GM18873 (cell line): Measurements from ENCODE around the gene KCNQ5.
"Not testable (repeated sequence)": the region's sequence is repeated elsewhere in the genome, so short reads cannot be mapped to it uniquely, and the experiment has no call there.

ENCODE experiments used
- ATAC-seq: cut with Tn5 transposase; IDR thresholded peaks from one replicate; pipeline ENCODE4 v1.9.1; 2021; ENCODE audit warnings: mild to moderate bottlenecking, moderate library complexity, moderate number of reproducible peaks; ENCODE audit not compliant: unreplicated experiment, low FRiP score

The KCNQ5 gene

GRCh38 chr6:72621291-72622093 lies at the start of gene KCNQ5:
KCNQ5 (plus strand) TSS chr6:72622064.
- ATAC-seq = no peak

GRCh38 chr6:72579865-72580264 lies 42.0 kb upstream of the KCNQ5 start:
- ATAC-seq = no peak

GRCh38 chr6:72580281-72580940 lies 41.5 kb upstream of the KCNQ5 start:
- ATAC-seq = peak; percentile 66

- ATAC-seq = not testable (repeated sequence)
Observed at GRCh38 chr6:72580950-72581349, 40.9 kb upstream of the KCNQ5 start.

GRCh38 chr6:72588155-72588554 lies 33.7 kb upstream of the KCNQ5 start:
- ATAC-seq = no peak

GRCh38 chr6:72589096-72589495 lies 32.8 kb upstream of the KCNQ5 start:
- ATAC-seq = no peak

- no peak for ATAC-seq
Observed at GRCh38 chr6:72595812-72596211, 26.1 kb upstream of the KCNQ5 start.

- ATAC-seq = no peak
Observed at GRCh38 chr6:72616406-72617015, 5.4 kb upstream of the KCNQ5 start.

- ATAC-seq = no peak
Observed at GRCh38 chr6:72617721-72618120, 4.1 kb upstream of the KCNQ5 start.

- peak; percentile 62 for ATAC-seq
Observed at GRCh38 chr6:72619883-72620696, 1.8 kb upstream of the KCNQ5 start.

GRCh38 chr6:72620871-72621290 lies 983 bp upstream of the KCNQ5 start:
- no peak for ATAC-seq

- no peak for ATAC-seq
Observed at GRCh38 chr6:72622094-72622940, 453 bp downstream of the KCNQ5 start.

- ATAC-seq = no peak
Observed at GRCh38 chr6:72623808-72624207, 1.9 kb downstream of the KCNQ5 start.

- ATAC-seq = no peak
Observed at GRCh38 chr6:72624557-72625160, 2.8 kb downstream of the KCNQ5 start.

GRCh38 chr6:72626126-72626525 lies 4.3 kb downstream of the KCNQ5 start:
- peak; percentile 66 for ATAC-seq

GRCh38 chr6:72627539-72627938 lies 5.7 kb downstream of the KCNQ5 start:
- no peak for ATAC-seq

GRCh38 chr6:72631480-72631879 lies 9.6 kb downstream of the KCNQ5 start:
- ATAC-seq = no peak

GRCh38 chr6:72635636-72636035 lies 13.8 kb downstream of the KCNQ5 start:
- ATAC-seq = no peak

GRCh38 chr6:72636215-72636614 lies 14.4 kb downstream of the KCNQ5 start:
- peak; percentile 96 for ATAC-seq
